GM13977 (cell line): ENCODE results near the gene AZU1.

Experiments used
- DNase-seq: peaks from one replicate; pipeline ENCODE4 v3.0.0; 2012; ENCODE audit warnings: low spot score
- in situ Hi-C: fragments of 300-500 bp; cut with MboI; formaldehyde crosslinking; loops from one replicate; pipeline ENCODE4 v1.12.0; 2022; ENCODE audit warnings: low sequenced_read_pairs, low pct_unique_long_range_greater_than_20kb, mixed read lengths, inconsistent platforms; ENCODE audit not compliant: unreplicated experiment
- TF ChIP-seq, protein P1 (sequence below): IDR thresholded peaks from 2 replicates; pipeline ENCODE4 v1.5.1; 2012; ENCODE audit warnings: mild to moderate bottlenecking, control low read depth; ENCODE audit not compliant: insufficient read depth; ENCODE audit errors: extremely low read depth, missing control alignments

Gene AZU1

DNA sequence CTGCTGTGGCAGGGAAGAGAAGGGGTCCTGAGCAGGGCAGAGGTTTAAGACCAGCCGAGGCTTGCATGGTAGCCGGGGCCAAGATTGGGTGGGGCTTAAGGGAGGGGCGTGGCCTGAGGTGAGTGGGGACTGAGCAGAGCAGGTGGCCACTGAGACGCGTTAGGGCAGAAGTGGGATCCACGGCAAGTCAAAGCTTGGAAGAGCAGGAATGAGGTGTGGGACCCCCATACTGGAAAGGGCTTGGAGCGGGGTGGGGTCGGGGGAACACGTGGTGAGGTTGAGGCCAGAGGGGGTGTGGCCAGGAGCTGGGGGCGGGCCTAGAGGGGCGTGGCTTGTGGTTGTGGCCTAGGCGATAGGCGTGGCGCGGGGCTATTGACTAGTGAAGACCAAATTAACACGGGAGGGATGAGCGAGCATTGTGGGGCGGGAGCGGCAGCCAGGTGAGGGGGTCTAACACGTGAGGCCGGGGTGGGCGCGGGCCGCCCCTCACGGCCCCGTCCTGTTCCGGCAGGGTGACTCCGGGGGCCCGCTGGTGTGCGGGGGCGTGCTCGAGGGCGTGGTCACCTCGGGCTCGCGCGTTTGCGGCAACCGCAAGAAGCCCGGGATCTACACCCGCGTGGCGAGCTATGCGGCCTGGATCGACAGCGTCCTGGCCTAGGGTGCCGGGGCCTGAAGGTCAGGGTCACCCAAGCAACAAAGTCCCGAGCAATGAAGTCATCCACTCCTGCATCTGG is 35.1 kb downstream of the AZU1 start:
- TF ChIP-seq, protein P1, sequence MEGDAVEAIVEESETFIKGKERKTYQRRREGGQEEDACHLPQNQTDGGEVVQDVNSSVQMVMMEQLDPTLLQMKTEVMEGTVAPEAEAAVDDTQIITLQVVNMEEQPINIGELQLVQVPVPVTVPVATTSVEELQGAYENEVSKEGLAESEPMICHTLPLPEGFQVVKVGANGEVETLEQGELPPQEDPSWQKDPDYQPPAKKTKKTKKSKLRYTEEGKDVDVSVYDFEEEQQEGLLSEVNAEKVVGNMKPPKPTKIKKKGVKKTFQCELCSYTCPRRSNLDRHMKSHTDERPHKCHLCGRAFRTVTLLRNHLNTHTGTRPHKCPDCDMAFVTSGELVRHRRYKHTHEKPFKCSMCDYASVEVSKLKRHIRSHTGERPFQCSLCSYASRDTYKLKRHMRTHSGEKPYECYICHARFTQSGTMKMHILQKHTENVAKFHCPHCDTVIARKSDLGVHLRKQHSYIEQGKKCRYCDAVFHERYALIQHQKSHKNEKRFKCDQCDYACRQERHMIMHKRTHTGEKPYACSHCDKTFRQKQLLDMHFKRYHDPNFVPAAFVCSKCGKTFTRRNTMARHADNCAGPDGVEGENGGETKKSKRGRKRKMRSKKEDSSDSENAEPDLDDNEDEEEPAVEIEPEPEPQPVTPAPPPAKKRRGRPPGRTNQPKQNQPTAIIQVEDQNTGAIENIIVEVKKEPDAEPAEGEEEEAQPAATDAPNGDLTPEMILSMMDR = no peak
- peak; percentile 91 for DNase-seq
- in situ Hi-C loops = loop anchor here (10.0 kb wide), 1 partner anchor 62 kb away; the partner anchor contains the start of gene ARID3A

DNA sequence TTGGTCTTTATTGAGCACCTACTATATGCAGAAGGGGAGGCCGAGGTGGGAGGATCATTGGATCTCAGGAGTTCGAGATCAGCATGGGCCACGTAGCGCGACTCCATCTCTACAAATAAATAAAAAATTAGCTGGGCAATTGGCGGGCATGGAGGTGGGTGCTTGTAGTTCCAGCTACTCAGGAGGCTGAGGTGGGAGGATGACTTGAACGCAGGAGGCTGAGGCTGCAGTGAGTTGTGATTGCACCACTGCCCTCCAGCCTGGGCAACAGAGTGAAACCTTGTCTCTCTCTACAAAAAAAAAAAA is 35.6 kb downstream of the AZU1 start:
- TF ChIP-seq, protein P1 = no peak
- no peak for DNase-seq
- in situ Hi-C loops = loop anchor here (10.0 kb wide), 1 partner anchor 62 kb away; the partner anchor contains the start of gene ARID3A

GRCh38 chr19:866769-867300 is 39.2 kb downstream of the AZU1 start:
- TF ChIP-seq, protein P1 = no peak
- in situ Hi-C loops = loop anchor here (10.0 kb wide), 1 partner anchor 58 kb away; the partner anchor contains the start of gene ARID3A
- no peak for DNase-seq

DNA sequence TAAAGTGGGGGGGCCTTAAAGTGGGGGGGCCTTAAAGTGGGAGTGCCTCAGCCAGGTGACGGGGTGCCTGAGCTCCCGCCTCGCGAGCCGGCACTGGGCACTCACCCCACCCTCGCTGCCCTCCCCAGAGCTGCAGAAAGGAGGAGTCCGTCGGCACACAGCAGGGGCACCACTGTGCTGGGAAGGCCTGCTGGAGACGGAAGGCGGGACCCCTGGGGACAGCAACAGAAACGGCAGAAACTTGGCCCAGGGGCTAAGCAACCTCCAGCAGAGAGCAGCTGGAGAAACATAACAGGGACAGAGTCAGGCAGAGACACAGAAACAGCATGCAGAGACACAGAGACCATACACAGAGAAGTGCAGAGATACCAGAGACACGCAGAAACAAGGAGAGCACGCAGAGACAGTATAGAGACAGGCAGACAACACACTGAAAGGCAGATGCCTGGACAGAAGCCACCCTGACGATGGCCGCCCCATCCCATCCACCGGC is 39.7 kb downstream of the AZU1 start:
- in situ Hi-C loops = loop anchor here (10.0 kb wide), 1 partner anchor 57 kb away; the partner anchor contains the start of gene ARID3A
- DNase-seq = no peak
- TF ChIP-seq, protein P1 = no peak

- in situ Hi-C loops = loop anchor here (10.0 kb wide), 1 partner anchor 57 kb away; the partner anchor contains the start of gene ARID3A
- TF ChIP-seq, protein P1 = no peak
Measured at GRCh38 chr19:867855-868457, 40.3 kb downstream of the AZU1 start.

DNA sequence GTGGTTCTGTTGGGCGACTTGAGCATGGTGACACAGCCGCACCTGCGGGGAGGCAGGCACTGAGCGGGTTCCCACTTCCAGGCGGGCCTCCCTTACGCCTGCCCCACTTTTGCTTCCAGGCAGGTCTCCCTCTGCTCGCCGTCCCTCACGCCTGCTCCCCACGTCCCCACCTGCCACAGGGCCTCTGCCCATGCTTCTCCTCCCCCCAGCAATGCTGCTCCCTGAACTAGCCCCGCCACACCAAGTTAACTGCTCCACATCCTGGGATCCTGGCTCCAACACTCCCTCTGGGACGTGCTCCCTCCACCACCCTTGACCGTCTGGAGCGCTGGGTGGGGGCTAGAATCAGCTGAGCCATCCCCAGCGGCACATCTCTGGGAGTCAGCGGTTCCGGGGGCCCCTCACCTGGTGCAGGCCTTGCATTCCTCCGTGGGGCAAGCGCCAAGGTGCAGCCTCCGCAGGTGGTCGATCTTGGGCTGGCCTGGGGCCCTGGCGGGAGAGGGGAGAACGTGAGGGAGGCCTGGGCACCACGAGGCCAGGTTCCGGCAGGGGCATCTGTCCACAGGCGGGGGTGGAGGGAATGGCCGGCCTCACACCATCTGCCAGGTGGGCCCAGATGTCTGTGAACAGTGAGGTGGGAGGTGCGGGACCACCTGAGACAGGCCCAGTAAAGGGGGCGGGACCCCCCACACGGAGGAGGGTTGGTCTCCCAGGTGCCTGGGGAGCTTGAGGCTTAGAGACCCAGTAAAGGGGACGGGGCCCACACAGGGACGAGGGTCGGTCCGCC is 41.0 kb downstream of the AZU1 start:
- TF ChIP-seq, protein P1 = no peak
- in situ Hi-C loops = loop anchor here (10.0 kb wide), 1 partner anchor 56 kb away; the partner anchor contains the start of gene ARID3A
- no peak for DNase-seq

More at GRCh38 chr19:867855-868457, 40.3 kb downstream of the AZU1 start:
- no peak for DNase-seq
